VCaP (cell line): Measurements from ENCODE around the gene CCDC136.

Experiments used
- H3K27ac ChIP-seq: fragments of 450-650 bp; 2 replicates; pipeline ENCODE4 v1.5.1; 2017
- TF ChIP-seq, protein P1 (sequence below): fragments of 450-650 bp; conservative IDR thresholded peaks from 2 replicates; pipeline ENCODE4 v1.5.1; 2017; ENCODE audit warnings: mild to moderate bottlenecking, moderate library complexity

The CCDC136 gene

DNA sequence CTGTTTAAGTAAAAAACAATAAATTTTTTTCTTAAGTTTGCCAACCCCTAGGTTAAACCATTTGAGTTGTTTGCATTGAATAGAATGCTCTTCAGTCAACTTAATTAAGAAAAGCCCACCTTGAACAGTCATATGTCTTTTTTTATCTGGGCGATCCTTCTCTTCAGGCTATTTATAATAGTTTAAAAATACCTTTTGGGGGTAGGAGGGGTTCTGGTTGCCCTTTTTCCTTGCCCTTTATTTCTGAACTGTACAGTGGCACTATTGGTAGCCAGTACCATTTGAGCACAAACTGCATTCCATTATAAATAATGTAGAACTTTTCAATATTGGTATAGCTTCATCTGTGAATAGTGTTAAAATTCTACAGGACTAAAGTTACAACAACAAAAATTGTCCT lies 39.5 kb upstream of the CCDC136 start:
- no peak overlapping the region for H3K27ac ChIP-seq
- TF ChIP-seq, protein P1, sequence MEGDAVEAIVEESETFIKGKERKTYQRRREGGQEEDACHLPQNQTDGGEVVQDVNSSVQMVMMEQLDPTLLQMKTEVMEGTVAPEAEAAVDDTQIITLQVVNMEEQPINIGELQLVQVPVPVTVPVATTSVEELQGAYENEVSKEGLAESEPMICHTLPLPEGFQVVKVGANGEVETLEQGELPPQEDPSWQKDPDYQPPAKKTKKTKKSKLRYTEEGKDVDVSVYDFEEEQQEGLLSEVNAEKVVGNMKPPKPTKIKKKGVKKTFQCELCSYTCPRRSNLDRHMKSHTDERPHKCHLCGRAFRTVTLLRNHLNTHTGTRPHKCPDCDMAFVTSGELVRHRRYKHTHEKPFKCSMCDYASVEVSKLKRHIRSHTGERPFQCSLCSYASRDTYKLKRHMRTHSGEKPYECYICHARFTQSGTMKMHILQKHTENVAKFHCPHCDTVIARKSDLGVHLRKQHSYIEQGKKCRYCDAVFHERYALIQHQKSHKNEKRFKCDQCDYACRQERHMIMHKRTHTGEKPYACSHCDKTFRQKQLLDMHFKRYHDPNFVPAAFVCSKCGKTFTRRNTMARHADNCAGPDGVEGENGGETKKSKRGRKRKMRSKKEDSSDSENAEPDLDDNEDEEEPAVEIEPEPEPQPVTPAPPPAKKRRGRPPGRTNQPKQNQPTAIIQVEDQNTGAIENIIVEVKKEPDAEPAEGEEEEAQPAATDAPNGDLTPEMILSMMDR: no peak

DNA sequence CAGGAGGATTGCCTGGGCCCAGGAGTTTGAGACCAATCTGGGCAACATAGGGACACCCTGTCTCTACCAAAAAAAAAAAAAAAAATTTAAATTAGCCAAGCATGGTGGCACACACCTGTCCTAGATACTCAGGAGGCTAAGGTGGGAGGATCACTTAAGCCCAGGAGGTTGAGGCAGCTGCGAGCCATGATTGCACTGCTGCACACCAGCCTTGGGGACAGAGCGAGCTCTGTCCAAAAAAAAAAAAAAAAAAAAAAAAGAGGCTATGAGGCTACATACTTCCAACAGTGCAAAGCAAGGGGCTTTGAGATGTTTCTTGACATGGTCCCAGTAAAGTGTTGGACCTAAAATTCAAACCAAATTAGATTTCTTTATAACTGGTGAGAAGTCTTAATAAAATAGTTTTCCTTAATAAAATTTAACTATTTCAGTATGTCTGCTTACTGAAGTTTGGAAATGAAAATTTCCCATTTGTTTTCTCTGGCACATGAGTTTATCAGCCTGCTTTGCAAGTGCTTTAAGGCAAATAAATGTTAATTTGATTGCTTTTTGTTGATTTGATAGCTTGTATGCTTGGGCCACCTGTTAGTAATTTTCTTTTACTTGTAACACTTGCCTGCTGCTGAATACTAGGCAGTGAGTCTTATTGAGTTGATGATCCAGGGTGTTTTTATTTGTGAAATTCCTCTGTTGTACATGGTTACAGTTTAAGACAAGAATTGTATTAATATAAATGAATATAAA lies 36.5 kb upstream of the CCDC136 start:
- TF ChIP-seq, protein P1: no peak
- H3K27ac ChIP-seq: no peak overlapping the region

DNA sequence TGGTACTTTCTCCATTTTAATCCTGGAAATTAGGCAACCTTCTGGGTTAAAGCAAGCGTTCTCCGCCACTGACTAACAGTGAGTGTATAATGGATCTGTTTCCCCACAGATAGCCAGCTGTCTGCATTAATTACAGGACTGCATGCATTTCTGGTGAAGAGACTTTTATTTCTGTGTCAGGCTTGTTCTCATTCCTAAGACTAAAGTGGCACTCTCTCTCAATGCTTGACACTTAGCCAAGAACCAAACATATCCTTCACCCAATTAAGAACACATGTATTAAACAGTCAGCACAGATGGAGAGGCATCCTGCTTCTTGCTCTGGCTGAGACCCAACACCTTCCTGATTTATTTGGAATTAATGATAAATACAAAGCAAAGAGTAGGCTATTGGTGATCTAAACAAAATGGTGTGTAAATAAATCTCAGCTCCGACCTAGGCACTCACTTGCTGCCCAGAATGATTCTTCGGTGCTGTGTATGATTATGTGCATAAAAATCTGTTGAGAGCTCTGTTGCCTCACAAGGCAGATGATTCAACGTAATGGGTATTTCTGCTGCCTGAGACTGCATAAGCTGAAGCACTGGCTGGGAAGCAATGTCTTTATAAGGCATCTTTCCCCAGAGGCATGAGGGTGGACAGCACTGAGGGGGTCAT lies 35.8 kb upstream of the CCDC136 start:
- H3K27ac ChIP-seq: no peak overlapping the region
- TF ChIP-seq, protein P1: no peak

DNA sequence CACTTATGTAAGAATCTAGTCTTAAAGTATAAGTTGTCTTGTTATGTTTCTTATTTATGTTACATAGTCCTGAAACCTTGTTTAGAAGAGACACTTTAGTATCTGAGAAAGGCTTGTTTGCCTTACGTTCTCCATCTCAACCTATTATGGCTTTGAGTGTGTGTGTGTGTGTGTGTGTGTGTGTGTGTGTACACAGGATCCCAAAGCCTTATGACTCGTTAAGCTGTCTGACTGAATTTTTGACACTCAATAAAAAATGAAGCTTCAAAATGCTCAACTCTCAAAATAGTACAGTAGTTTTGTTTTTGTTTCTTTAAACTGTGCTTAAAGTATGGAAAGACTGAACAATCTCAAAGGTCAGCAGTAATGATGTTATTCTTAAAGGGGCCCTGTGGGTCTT lies 34.6 kb upstream of the CCDC136 start:
- H3K27ac ChIP-seq: no peak overlapping the region
- TF ChIP-seq, protein P1: no peak

DNA sequence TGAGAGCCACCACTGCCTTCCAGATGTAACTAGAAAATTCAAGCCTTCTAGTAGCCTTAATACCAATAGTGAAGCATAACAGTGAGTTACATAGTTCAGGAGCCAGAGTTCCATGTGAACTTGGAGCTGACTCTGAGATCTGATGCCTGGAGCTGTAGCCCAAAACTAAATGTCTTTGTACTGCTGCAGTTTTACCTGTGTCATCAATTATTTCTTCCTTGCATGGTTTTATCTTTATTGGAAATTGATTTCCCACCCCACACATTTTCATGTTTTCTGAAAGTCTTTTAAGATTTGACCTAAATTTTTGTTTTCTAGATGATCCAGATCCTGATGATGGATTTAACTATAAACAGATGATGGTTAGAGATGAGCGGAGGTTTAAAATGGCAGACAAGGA lies 33.2 kb upstream of the CCDC136 start:
- H3K27ac ChIP-seq: no peak overlapping the region
- TF ChIP-seq, protein P1: no peak

DNA sequence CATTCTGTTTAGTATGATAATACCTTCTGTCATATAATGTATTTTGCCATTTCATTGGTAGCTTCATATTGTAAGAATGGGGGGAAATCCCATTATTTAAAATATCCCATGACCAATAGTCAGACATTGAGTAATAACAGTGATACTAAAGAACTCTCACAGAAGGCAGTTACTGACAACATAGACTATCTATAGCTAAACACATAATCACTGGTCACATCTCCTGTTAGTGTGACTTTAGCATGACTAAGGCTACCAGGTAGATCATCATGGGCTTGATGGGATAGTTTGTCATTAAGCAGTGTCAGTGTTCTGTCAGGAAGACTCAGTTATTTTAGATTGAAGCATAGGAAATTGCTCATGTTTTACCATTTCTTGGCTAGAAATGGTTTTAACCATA lies 32.5 kb upstream of the CCDC136 start:
- H3K27ac ChIP-seq: no peak overlapping the region
- TF ChIP-seq, protein P1: no peak

DNA sequence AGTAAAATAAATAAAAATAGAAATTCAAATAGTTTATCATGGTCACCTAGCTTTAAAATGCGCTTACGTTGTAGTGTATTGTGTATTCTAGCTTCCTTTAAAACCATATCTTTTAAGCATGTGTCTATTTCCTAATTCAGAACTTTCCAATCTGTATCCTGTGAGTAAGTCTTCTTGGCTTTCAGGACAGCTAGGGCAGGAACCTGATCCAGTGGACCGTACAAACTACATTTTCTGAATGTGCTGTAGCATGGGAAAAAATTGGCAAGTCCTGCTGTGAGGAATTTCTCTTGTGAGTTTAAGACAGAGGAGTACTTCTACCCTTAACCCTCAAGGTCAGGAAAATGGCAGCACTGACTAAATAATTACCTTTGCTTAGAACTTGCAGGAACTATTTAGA lies 28.2 kb upstream of the CCDC136 start:
- TF ChIP-seq, protein P1: no peak
- no peak overlapping the region for H3K27ac ChIP-seq
